OCI-LY7 (cell line): Measurements from ENCODE around the gene MPPED2.

ENCODE experiments used
- CTCF ChIP-seq: fragments of 200-600 bp; sonication (generic); conservative IDR thresholded peaks from 2 replicates; pipeline ENCODE4 v1.5.1; 2014; ENCODE audit warnings: mild to moderate bottlenecking, antibody characterized with exemption, low read length, moderate library complexity, mixed read lengths
- EZH2phosphoT487 ChIP-seq: fragments of 200-600 bp; sonication (generic); IDR thresholded peaks from 2 replicates; pipeline ENCODE4 v1.6.1; 2018; ENCODE audit warnings: low read depth, borderline replicate concordance, mild to moderate bottlenecking, mixed run types, antibody characterized with exemption, low read length, moderate library complexity, mixed read lengths

- TF ChIP-seq CTCF, result no peak
- TF ChIP-seq EZH2phosphoT487, result no peak
Observed at GRCh38 chr11:30594646-30595411, 8.7 kb upstream of the MPPED2 start.
